ENCODE data around the gene ESRP2.
A peak's percentile ranks its signal among the peaks of the same experiment; 100 is the strongest.

- peak; percentile 31; the same call in 1 of the 2 replicates for TF ChIP-seq EP300 (IDR thresholded peaks at IDR 0.05; ENCODE audit: borderline replicate concordance)
- no peak for TF ChIP-seq REST (IDR thresholded peaks at IDR 0.05; ENCODE audit: low read depth)
- no peak for TF ChIP-seq TAF1 (IDR thresholded peaks at IDR 0.05; ENCODE audit: low read depth)
- TF ChIP-seq MAX (IDR thresholded peaks at IDR 0.05), result peak; percentile 95
- TF ChIP-seq RAD21 (IDR thresholded peaks at IDR 0.05; ENCODE audit: low read depth), result no peak
These were observed 22.2 kb upstream of the ESRP2 start for GRCh38 chr16:68257906-68258800.

All from Ishikawa (cell line).